KMS-11 (cell line): ENCODE measurements around the gene CYSTM1.

Experiments
- H2AFZ ChIP-seq: fragments of 200-600 bp; sonication (generic); 2 replicates; pipeline ENCODE4 v1.6.1; 2016; ENCODE audit warnings: antibody characterized with exemption, mixed run types, low read depth
- H3K27ac ChIP-seq: fragments of 200-600 bp; sonication (generic); 2 replicates; pipeline ENCODE4 v1.6.1; 2016; ENCODE audit warnings: mild to moderate bottlenecking, mixed run types
- H3K27me3 ChIP-seq: fragments of 200-600 bp; sonication (generic); 2 replicates; pipeline ENCODE4 v1.6.1; 2017; ENCODE audit warnings: mild to moderate bottlenecking, low read depth, mixed run types, moderate library complexity; ENCODE audit not compliant: insufficient read depth
- H3K36me3 ChIP-seq: fragments of 200-600 bp; sonication (generic); 2 replicates; pipeline ENCODE4 v1.6.1; 2017; ENCODE audit warnings: mild to moderate bottlenecking, mixed run types; ENCODE audit not compliant: insufficient read depth
- H3K4me1 ChIP-seq: fragments of 200-600 bp; sonication (generic); 2 replicates; pipeline ENCODE4 v1.6.1; 2016; ENCODE audit warnings: mild to moderate bottlenecking, low read depth, mixed run types; ENCODE audit not compliant: poor library complexity, severe bottlenecking
- H3K4me2 ChIP-seq: fragments of 200-600 bp; sonication (generic); 2 replicates; pipeline ENCODE4 v1.7.0; 2016; ENCODE audit warnings: mild to moderate bottlenecking, mixed run types
- H3K4me3 ChIP-seq: fragments of 200-600 bp; sonication (generic); IDR thresholded peaks from 2 replicates; pipeline ENCODE4 v1.6.1; 2017; ENCODE audit warnings: low read depth, low read length, mixed read lengths; ENCODE audit not compliant: insufficient read depth
- H3K79me2 ChIP-seq: fragments of 200-600 bp; sonication (generic); 2 replicates; pipeline ENCODE4 v1.6.1; 2016; ENCODE audit warnings: low read depth, mixed run types; ENCODE audit not compliant: insufficient read depth
- H3K9ac ChIP-seq: fragments of 200-600 bp; sonication (generic); 2 replicates; pipeline ENCODE4 v1.6.1; 2016; ENCODE audit warnings: mild to moderate bottlenecking, mixed run types
- H4K20me1 ChIP-seq: fragments of 200-600 bp; sonication (generic); 2 replicates; pipeline ENCODE4 v1.6.1; 2016; ENCODE audit warnings: mild to moderate bottlenecking, mixed run types; ENCODE audit not compliant: insufficient read depth
- CTCF ChIP-seq: fragments of 200-600 bp; sonication (generic); conservative IDR thresholded peaks from 2 replicates; pipeline ENCODE4 v1.6.1; 2017; ENCODE audit warnings: low read depth, mild to moderate bottlenecking, antibody characterized with exemption, low read length, moderate library complexity, mixed read lengths

Gene CYSTM1

GRCh38 chr5:140150201-140150600, 24.8 kb upstream of the CYSTM1 start:
- H3K36me3 ChIP-seq: no peaks in the 10 kb centered on the region
- no peaks in the 10 kb centered on the region for H3K4me1 ChIP-seq
- H4K20me1 ChIP-seq: no peaks in the 10 kb centered on the region
- H3K4me2 ChIP-seq: no peak overlapping the region
- no peak overlapping the region for H2AFZ ChIP-seq
- H3K27me3 ChIP-seq: no peaks in the 10 kb centered on the region
- no peak for TF ChIP-seq CTCF
- no peak overlapping the region for H3K4me3 ChIP-seq
- no peak overlapping the region for H3K27ac ChIP-seq
- H3K79me2 ChIP-seq: no peaks in the 10 kb centered on the region
- no peak overlapping the region for H3K9ac ChIP-seq

- no peak overlapping the region for H3K4me3 ChIP-seq
- H3K27ac ChIP-seq: no peak overlapping the region
- H3K27me3 ChIP-seq: no peaks in the 10 kb centered on the region
- no peak overlapping the region for H2AFZ ChIP-seq
- H3K9ac ChIP-seq: no peak overlapping the region
- no peak for TF ChIP-seq CTCF
- no peaks in the 10 kb centered on the region for H3K36me3 ChIP-seq
- H3K4me1 ChIP-seq: peaks cover 6% of the 10 kb centered on the region
- no peaks in the 10 kb centered on the region for H3K79me2 ChIP-seq
- no peaks in the 10 kb centered on the region for H4K20me1 ChIP-seq
- H3K4me2 ChIP-seq: no peak overlapping the region
Measured at GRCh38 chr5:140151144-140152021, 23.6 kb upstream of the CYSTM1 start.

GRCh38 chr5:140152022-140152999, 22.7 kb upstream of the CYSTM1 start:
- Histone ChIP-seq H3K36me3 (no peaks in the 10 kb centered on the region), H3K4me3 (no peak overlapping the region), H3K27me3 (no peaks in the 10 kb centered on the region), H3K4me1 (peaks cover 13% of the 10 kb centered on the region), H3K9ac (no peak overlapping the region), H4K20me1 (no peaks in the 10 kb centered on the region), H3K27ac (no peak overlapping the region), H3K79me2 (no peaks in the 10 kb centered on the region), H3K4me2 (no peak overlapping the region), H2AFZ (no peak overlapping the region)
- TF ChIP-seq CTCF: no peak

GRCh38 chr5:140153255-140153654, 21.7 kb upstream of the CYSTM1 start:
- Histone ChIP-seq H3K9ac (no peak overlapping the region), H3K79me2 (no peaks in the 10 kb centered on the region), H4K20me1 (no peaks in the 10 kb centered on the region), H3K4me1 (peaks cover 13% of the 10 kb centered on the region), H3K4me2 (no peak overlapping the region), H2AFZ (no peak overlapping the region), H3K4me3 (no peak overlapping the region), H3K27me3 (no peaks in the 10 kb centered on the region), H3K36me3 (no peaks in the 10 kb centered on the region), H3K27ac (no peak overlapping the region)
- no peak for TF ChIP-seq CTCF
